Hypothalamus (tissue), 51 donors: ENCODE results near the gene DGCR2.
"Not testable (repeated sequence)": the region's sequence is repeated elsewhere in the genome, so short reads cannot be mapped to it uniquely, and the experiment has no call there.

ENCODE experiments used
- DNase-seq, 51 donors: peaks; one replicate each; lab custom pipeline; 2025; lab: John Stamatoyannopoulos, UW

DGCR2 gene

GRCh38 chr22:19063581-19064353 is 58.4 kb downstream of the DGCR2 start:
- DNase-seq, result peak in 2 of 51 donors; percentile 8 to 12

- no peak for DNase-seq
Observed at GRCh38 chr22:19062943-19063308, 59.3 kb downstream of the DGCR2 start.

- DNase-seq, result no peak
Observed at GRCh38 chr22:19062139-19062942, 59.9 kb downstream of the DGCR2 start.

- DNase-seq, result no peak
Observed at GRCh38 chr22:19061471-19062138, 60.6 kb downstream of the DGCR2 start.

GRCh38 chr22:19060356-19061009 is 61.7 kb downstream of the DGCR2 start:
- peak in 2 of 51 donors; percentile 5 to 29 for DNase-seq

GRCh38 chr22:19059481-19060278 is 62.5 kb downstream of the DGCR2 start:
- DNase-seq, result no peak

- DNase-seq, result no peak
Observed at GRCh38 chr22:19058713-19059451, 63.3 kb downstream of the DGCR2 start.

- no peak for DNase-seq
Observed at GRCh38 chr22:19057999-19058491, 64.2 kb downstream of the DGCR2 start.

GRCh38 chr22:19057539-19057938 is 64.7 kb downstream of the DGCR2 start:
- DNase-seq, result no peak

- DNase-seq, result no peak
Observed at GRCh38 chr22:19056951-19057401, 65.2 kb downstream of the DGCR2 start.

- DNase-seq, result no peak
Observed at GRCh38 chr22:19055801-19056200, 66.4 kb downstream of the DGCR2 start.

GRCh38 chr22:19052941-19053541 is 69.2 kb downstream of the DGCR2 start:
- no peak for DNase-seq

GRCh38 chr22:19051381-19052072 is 70.7 kb downstream of the DGCR2 start:
- no peak for DNase-seq

GRCh38 chr22:19050847-19051246 is 71.4 kb downstream of the DGCR2 start:
- DNase-seq, result not testable (repeated sequence)

GRCh38 chr22:19050117-19050516 is 72.1 kb downstream of the DGCR2 start:
- no peak for DNase-seq

GRCh38 chr22:19048531-19048930 is 73.7 kb downstream of the DGCR2 start:
- no peak for DNase-seq

GRCh38 chr22:19047993-19048392 is 74.2 kb downstream of the DGCR2 start:
- DNase-seq, result no peak
